HepG2 (cell line): ENCODE data around the gene NCKAP1. TPM values are rescaled to one million over a fixed set of nuclear protein-coding genes. Genes with fewer than 3 reads are reported as not detected.

ENCODE experiments used
- AHR ChIP-seq: IDR thresholded peaks from 2 replicates; pipeline ENCODE4 v1.6.1; 2018; ENCODE audit warnings: missing genetic modification reagents, missing compliant biosample characterization
- ATM ChIP-seq: fragments of 450-650 bp; IDR thresholded peaks from 2 replicates; pipeline ENCODE4 v1.7.1; 2017; ENCODE audit warnings: mild to moderate bottlenecking, borderline replicate concordance
- CEBPG ChIP-seq: IDR thresholded peaks from 2 replicates; pipeline ENCODE4 v1.6.1; 2016
- DPF2 ChIP-seq: sonication (generic); formaldehyde crosslinking; IDR thresholded peaks from 2 replicates; pipeline ENCODE4 v1.4.0; 2020; ENCODE audit warnings: mild to moderate bottlenecking, low read depth, missing genetic modification reagents, borderline replicate concordance
- EHMT2 ChIP-seq: fragments of 200-600 bp; sonication (generic); IDR thresholded peaks from 2 replicates; pipeline ENCODE4 v1.7.0; 2017; ENCODE audit warnings: antibody characterized with exemption, low read depth, low read length, borderline replicate concordance
- EP300 ChIP-seq, 3 experiments: sonication (generic) in 1 of 3; formaldehyde crosslinking in 1 of 3; IDR thresholded peaks; 2 replicates each; pipeline versions ENCODE4 v1.5.1 to v1.6.1; 2011 to 2020; ENCODE audit warnings: low read depth in 2 of 3, low read length in 2 of 3, borderline replicate concordance in 1 of 3, improper control_type of control experiment in 1 of 3, mild to moderate bottlenecking in 1 of 3, missing genetic modification reagents in 1 of 3, moderate library complexity in 1 of 3
- HDAC2 ChIP-seq: sonication (generic); formaldehyde crosslinking; IDR thresholded peaks from 2 replicates; pipeline ENCODE4 v1.4.0; 2020; ENCODE audit warnings: missing genetic modification reagents
- SOX13 ChIP-seq, 3 experiments: fragments of 450-650 bp in 1 of 3; sonication (generic) in 1 of 3; formaldehyde crosslinking in 1 of 3; IDR thresholded peaks in 2 of 3; conservative IDR thresholded peaks in 1 of 3; 2 replicates each; pipeline versions ENCODE4 v1.5.0 to v1.6.1; 2016 to 2020; ENCODE audit warnings: antibody characterized with exemption in 1 of 3, mild to moderate bottlenecking in 1 of 3, missing compliant biosample characterization in 1 of 3, missing genetic modification reagents in 1 of 3, moderate library complexity in 1 of 3
- TEAD3 ChIP-seq: optimal IDR thresholded peaks from 2 replicates; pipeline ENCODE3; 2016; ENCODE audit warnings: borderline replicate concordance
- TOE1 ChIP-seq: sonication (generic); formaldehyde crosslinking; IDR thresholded peaks from 2 replicates; pipeline ENCODE4 v1.4.0; 2020; ENCODE audit warnings: mild to moderate bottlenecking, missing genetic modification reagents
- ZBTB20 ChIP-seq: sonication (generic); formaldehyde crosslinking; IDR thresholded peaks from 2 replicates; pipeline ENCODE4 v1.8.1; 2023; ENCODE audit warnings: missing genetic modification reagents, low read depth, mild to moderate bottlenecking, borderline replicate concordance
- ZNF556 ChIP-seq: sonication (generic); formaldehyde crosslinking; IDR thresholded peaks from 2 replicates; pipeline ENCODE4 v1.4.0; 2020; ENCODE audit warnings: mild to moderate bottlenecking, missing genetic modification reagents, borderline replicate concordance
- polyA plus RNA-seq, 8 experiments: library from polyadenylated mRNA; depleted of rRNA in 3 of 8; stranded (reverse) in 7 of 8; unstranded in 1 of 8; fragments of >200 nt; fragmentation: Illumina TruSeq in 4 of 8; extraction: Trizol in 4 of 8; gene quantifications; 2 replicates each; pipeline versions ENCODE4 v1.2.1 to v1.2.3, GENCODE V29; 2011 to 2016; ENCODE audit warnings: low read depth in 4 of 8, missing spikeins in 1 of 8, mixed read lengths in 1 of 8; ENCODE audit not compliant: insufficient read depth in 1 of 8
- total RNA-seq, 5 experiments: library from RNA; depleted of rRNA; stranded (reverse); fragments of >200 nt; fragmentation: Illumina TruSeq; extraction: Trizol; gene quantifications; 2 replicates each; pipeline ENCODE4 v1.2.3, GENCODE V29; 2016; ENCODE audit warnings: low read depth in 1 of 5
- TF ChIP-seq, protein P1 (sequence below): sonication (generic); formaldehyde crosslinking; IDR thresholded peaks from 2 replicates; pipeline ENCODE4 v1.4.0; 2020; ENCODE audit warnings: mild to moderate bottlenecking, missing genetic modification reagents
- TF ChIP-seq, protein P2 (sequence below): IDR thresholded peaks from 2 replicates; pipeline ENCODE4 v1.4.0; 2020; ENCODE audit warnings: mild to moderate bottlenecking, missing genetic modification reagents

The NCKAP1 gene
- total and polyA plus RNA-seq, 2 of the 13 experiments (the other 11 are each of a cell fraction or from before 2014, with no cell fraction given): 72.1 to 96.3 TPM

DNA sequence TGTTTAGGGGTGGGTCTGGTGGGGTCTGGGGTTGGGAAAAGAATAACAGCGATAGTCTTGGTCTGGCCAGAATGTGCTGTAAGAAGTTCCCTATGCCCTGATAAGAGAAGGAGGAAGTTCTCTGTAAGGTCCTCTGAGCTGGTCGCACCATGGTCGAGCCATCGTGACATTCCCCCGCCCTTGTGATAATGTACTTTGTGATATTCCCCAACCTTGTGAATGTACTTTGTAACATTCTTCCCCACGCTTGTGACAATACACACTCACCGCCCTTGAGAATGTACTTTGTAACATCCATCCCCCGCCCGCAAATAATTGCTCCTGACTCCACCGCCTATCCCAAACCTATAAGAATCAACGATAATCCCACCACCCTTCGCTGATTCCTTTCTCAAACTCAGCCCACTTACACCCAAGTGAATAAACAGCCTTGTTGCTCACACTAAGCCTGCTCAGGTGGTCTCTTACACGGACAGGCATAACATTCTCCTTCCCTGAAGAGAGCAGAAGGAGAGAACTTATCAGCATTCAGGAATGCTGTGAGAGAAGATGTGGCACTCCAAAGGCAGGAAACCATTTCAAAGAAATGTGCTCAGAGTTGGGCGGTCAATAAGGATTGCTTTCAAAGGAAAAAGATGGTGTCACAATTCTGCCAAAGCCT is 22.4 kb upstream of the NCKAP1 start (continued):
- TF ChIP-seq, protein P1, sequence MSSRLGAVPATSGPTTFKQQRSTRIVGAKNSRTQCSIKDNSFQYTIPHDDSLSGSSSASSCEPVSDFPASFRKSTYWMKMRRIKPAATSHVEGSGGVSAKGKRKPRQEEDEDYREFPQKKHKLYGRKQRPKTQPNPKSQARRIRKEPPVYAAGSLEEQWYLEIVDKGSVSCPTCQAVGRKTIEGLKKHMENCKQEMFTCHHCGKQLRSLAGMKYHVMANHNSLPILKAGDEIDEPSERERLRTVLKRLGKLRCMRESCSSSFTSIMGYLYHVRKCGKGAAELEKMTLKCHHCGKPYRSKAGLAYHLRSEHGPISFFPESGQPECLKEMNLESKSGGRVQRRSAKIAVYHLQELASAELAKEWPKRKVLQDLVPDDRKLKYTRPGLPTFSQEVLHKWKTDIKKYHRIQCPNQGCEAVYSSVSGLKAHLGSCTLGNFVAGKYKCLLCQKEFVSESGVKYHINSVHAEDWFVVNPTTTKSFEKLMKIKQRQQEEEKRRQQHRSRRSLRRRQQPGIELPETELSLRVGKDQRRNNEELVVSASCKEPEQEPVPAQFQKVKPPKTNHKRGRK (CRISPR knock-in tag): no peak
- TF ChIP-seq CEBPG (CRISPR knock-in tag): no peak
- 0 out of 2 replicates have a peak, but pooled peaks have one; percentile 35 for TF ChIP-seq ZNF556 (CRISPR knock-in tag)
- TF ChIP-seq EHMT2: peak; percentile 24; the same call in 1 of the 2 replicates
- TF ChIP-seq, protein P2, sequence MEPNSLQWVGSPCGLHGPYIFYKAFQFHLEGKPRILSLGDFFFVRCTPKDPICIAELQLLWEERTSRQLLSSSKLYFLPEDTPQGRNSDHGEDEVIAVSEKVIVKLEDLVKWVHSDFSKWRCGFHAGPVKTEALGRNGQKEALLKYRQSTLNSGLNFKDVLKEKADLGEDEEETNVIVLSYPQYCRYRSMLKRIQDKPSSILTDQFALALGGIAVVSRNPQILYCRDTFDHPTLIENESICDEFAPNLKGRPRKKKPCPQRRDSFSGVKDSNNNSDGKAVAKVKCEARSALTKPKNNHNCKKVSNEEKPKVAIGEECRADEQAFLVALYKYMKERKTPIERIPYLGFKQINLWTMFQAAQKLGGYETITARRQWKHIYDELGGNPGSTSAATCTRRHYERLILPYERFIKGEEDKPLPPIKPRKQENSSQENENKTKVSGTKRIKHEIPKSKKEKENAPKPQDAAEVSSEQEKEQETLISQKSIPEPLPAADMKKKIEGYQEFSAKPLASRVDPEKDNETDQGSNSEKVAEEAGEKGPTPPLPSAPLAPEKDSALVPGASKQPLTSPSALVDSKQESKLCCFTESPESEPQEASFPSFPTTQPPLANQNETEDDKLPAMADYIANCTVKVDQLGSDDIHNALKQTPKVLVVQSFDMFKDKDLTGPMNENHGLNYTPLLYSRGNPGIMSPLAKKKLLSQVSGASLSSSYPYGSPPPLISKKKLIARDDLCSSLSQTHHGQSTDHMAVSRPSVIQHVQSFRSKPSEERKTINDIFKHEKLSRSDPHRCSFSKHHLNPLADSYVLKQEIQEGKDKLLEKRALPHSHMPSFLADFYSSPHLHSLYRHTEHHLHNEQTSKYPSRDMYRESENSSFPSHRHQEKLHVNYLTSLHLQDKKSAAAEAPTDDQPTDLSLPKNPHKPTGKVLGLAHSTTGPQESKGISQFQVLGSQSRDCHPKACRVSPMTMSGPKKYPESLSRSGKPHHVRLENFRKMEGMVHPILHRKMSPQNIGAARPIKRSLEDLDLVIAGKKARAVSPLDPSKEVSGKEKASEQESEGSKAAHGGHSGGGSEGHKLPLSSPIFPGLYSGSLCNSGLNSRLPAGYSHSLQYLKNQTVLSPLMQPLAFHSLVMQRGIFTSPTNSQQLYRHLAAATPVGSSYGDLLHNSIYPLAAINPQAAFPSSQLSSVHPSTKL (CRISPR knock-in tag): peak; percentile 55
- peak; percentile 79 for TF ChIP-seq TEAD3
- TF ChIP-seq SOX13 (IDR thresholded peaks at IDR 0.05): no peak
- peak in 1 of 2 experiments; percentile 61; a peak in 2 of 4 replicates for TF ChIP-seq SOX13 (CRISPR knock-in tag; conservative IDR thresholded peaks at IDR 0.05 in 1 of 2, IDR thresholded peaks at IDR 0.05 in 1 of 2)
- TF ChIP-seq EP300 (IDR thresholded peaks at IDR 0.05; ENCODE audit: low read depth in 2 of 2, low read length in 2 of 2): 0 out of 4 replicates have a peak, but pooled peaks of 1 of the 2 experiments have one; percentile 33
- no peak for TF ChIP-seq EP300 (CRISPR knock-in tag; IDR thresholded peaks at IDR 0.05; ENCODE audit: borderline replicate concordance)
- TF ChIP-seq ATM: no peak
- no peak for TF ChIP-seq AHR (CRISPR knock-in tag)
- 0 out of 2 replicates have a peak, but pooled peaks have one; percentile 42 for TF ChIP-seq ZBTB20 (CRISPR knock-in tag)
- TF ChIP-seq DPF2 (CRISPR knock-in tag): peak; percentile 51; the same call in 1 of the 2 replicates
- 0 out of 2 replicates have a peak, but pooled peaks have one; percentile 24 for TF ChIP-seq HDAC2 (CRISPR knock-in tag)
- no peak for TF ChIP-seq TOE1
